ENCODE data around the gene FLOT1.

Gene FLOT1

DNA sequence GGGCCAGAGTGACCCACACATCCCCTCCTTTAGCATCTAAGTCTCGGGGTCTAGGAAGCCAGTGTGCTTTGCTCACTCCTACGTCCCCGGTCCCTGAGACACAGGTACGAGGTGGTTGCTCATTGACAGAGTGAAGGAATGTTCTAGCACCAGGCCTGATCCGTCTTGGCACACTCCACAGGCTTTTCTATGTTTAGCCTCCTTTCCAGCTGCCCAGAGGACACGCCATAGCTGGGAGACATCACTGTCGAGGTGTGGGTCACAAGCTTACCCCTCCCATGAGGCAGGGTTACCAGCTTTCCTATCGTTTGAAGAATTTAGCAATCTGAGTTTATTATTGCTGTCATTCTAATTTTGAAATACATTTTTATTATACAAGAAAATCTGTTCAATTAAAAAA is 32.2 kb upstream of the FLOT1 start:
- H3K79me2 ChIP-seq (ENCODE audit: control insufficient read depth, low read length), result no peaks in the 10 kb centered on the region
- H3K9me3 ChIP-seq (ENCODE audit: control insufficient read depth, insufficient read depth, low read length), result no peaks in the 10 kb centered on the region
- H3K27me3 ChIP-seq (ENCODE audit: control insufficient read depth, low read length), result peaks cover 11% of the 10 kb centered on the region
- no peak overlapping the region for H3K4me3 ChIP-seq (ENCODE audit: low read length)
- H3K36me3 ChIP-seq (ENCODE audit: control insufficient read depth, low read length), result no peaks in the 10 kb centered on the region
- no peaks in the 10 kb centered on the region for H3K9me2 ChIP-seq (replicated peaks; ENCODE audit: control insufficient read depth, low read length)
- H3F3A ChIP-seq (ENCODE audit: control insufficient read depth, insufficient read depth), result no peaks in the 10 kb centered on the region
- H3K27ac ChIP-seq (ENCODE audit: low read depth, low read length), result no peak overlapping the region
- H3K4me1 ChIP-seq (ENCODE audit: control insufficient read depth, low read length), result no peaks in the 10 kb centered on the region
- H4K20me1 ChIP-seq (ENCODE audit: control insufficient read depth, insufficient read depth, low read depth, low read length), result no peaks in the 10 kb centered on the region
- H3K4me2 ChIP-seq (ENCODE audit: low read length), result no peak overlapping the region
- no peak for TF ChIP-seq EZH2phosphoT487 (IDR thresholded peaks at IDR 0.05; ENCODE audit: borderline replicate concordance, low read length)
- TF ChIP-seq, protein P1, sequence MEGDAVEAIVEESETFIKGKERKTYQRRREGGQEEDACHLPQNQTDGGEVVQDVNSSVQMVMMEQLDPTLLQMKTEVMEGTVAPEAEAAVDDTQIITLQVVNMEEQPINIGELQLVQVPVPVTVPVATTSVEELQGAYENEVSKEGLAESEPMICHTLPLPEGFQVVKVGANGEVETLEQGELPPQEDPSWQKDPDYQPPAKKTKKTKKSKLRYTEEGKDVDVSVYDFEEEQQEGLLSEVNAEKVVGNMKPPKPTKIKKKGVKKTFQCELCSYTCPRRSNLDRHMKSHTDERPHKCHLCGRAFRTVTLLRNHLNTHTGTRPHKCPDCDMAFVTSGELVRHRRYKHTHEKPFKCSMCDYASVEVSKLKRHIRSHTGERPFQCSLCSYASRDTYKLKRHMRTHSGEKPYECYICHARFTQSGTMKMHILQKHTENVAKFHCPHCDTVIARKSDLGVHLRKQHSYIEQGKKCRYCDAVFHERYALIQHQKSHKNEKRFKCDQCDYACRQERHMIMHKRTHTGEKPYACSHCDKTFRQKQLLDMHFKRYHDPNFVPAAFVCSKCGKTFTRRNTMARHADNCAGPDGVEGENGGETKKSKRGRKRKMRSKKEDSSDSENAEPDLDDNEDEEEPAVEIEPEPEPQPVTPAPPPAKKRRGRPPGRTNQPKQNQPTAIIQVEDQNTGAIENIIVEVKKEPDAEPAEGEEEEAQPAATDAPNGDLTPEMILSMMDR (IDR thresholded peaks at IDR 0.05; ENCODE audit: low read depth, low read length, poor library complexity, severe bottlenecking), result no peak

DNA sequence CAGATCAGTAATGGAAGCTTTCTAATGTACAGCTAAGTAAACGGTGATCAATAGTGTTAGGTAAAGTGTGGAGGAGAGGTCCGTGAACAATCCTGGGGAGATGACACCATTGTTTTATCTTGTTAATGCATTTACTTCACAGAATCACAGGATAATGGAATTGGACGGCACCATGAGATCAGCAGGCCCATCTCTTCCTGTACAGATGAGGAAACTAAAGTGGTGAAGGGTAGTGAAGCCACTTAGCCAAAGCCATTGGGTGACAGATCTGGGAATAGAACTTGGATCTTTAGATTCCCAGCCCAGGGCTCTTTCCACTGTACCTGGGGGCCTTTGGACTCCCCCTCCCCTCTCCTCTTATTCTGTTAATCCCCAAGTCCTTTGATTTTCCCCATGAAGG is 28.1 kb upstream of the FLOT1 start:
- TF ChIP-seq, protein P1 (IDR thresholded peaks at IDR 0.05; ENCODE audit: low read depth, low read length, poor library complexity, severe bottlenecking), result no peak
- TF ChIP-seq EZH2phosphoT487 (IDR thresholded peaks at IDR 0.05; ENCODE audit: borderline replicate concordance, low read length), result no peak
- Histone ChIP-seq H3K4me1 (ENCODE audit: control insufficient read depth, low read length) (peaks cover 5% of the 10 kb centered on the region; the same call in 1 of the 2 replicates), H3K9me3 (ENCODE audit: control insufficient read depth, insufficient read depth, low read length) (no peaks in the 10 kb centered on the region), H3K79me2 (ENCODE audit: control insufficient read depth, low read length) (no peaks in the 10 kb centered on the region), H3K4me2 (ENCODE audit: low read length) (no peak overlapping the region), H3K36me3 (ENCODE audit: control insufficient read depth, low read length) (no peaks in the 10 kb centered on the region), H3K27ac (ENCODE audit: low read depth, low read length) (no peak overlapping the region), H3K4me3 (ENCODE audit: low read length) (no peak overlapping the region), H3K27me3 (ENCODE audit: control insufficient read depth, low read length) (peaks cover 15% of the 10 kb centered on the region), H3K9me2 (replicated peaks; ENCODE audit: control insufficient read depth, low read length) (no peaks in the 10 kb centered on the region), H3F3A (ENCODE audit: control insufficient read depth, insufficient read depth) (no peaks in the 10 kb centered on the region), H4K20me1 (ENCODE audit: control insufficient read depth, insufficient read depth, low read depth, low read length) (no peaks in the 10 kb centered on the region)

DNA sequence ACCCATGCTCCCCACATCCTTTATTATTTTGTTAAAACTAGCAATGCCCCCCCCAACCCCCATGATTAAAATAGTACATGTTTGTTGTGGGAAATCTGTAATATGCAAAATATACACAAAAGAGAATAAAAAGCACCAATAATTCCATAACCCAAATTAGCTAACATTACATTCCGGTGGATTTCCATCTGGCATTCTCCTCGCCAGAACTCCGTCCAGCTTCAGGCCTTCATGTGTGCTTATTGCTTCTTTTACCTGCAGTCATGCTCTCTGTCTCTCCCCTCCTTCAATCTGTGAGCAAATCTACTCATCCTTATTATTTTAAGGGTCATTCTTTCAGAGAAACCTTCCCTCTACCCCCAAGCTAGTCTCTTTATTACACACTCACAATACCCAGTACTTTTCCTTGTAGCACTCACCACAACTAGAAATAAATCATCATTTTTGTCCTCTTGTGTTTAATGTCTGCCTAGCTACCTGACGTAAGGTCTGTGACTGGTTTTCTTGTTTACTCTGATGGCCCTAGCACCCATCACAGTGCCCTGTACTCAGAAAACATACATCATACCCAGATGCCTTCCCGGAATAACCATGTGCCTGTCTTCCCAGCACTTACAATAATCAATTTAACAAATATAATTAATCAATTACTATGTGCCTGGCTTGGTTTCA is 27.5 kb upstream of the FLOT1 start:
- H3K4me2 ChIP-seq (ENCODE audit: low read length), result no peak overlapping the region
- TF ChIP-seq EZH2phosphoT487 (IDR thresholded peaks at IDR 0.05; ENCODE audit: borderline replicate concordance, low read length), result no peak
- TF ChIP-seq, protein P1 (IDR thresholded peaks at IDR 0.05; ENCODE audit: low read depth, low read length, poor library complexity, severe bottlenecking), result no peak
- H3K9me3 ChIP-seq (ENCODE audit: control insufficient read depth, insufficient read depth, low read length), result no peaks in the 10 kb centered on the region
- H4K20me1 ChIP-seq (ENCODE audit: control insufficient read depth, insufficient read depth, low read depth, low read length), result no peaks in the 10 kb centered on the region
- no peaks in the 10 kb centered on the region for H3F3A ChIP-seq (ENCODE audit: control insufficient read depth, insufficient read depth)
- H3K27ac ChIP-seq (ENCODE audit: low read depth, low read length), result no peak overlapping the region
- H3K4me3 ChIP-seq (ENCODE audit: low read length), result no peak overlapping the region
- H3K9me2 ChIP-seq (replicated peaks; ENCODE audit: control insufficient read depth, low read length), result no peaks in the 10 kb centered on the region
- peaks cover 5% of the 10 kb centered on the region; the same call in 1 of the 2 replicates for H3K4me1 ChIP-seq (ENCODE audit: control insufficient read depth, low read length)
- H3K79me2 ChIP-seq (ENCODE audit: control insufficient read depth, low read length), result no peaks in the 10 kb centered on the region
- H3K27me3 ChIP-seq (ENCODE audit: control insufficient read depth, low read length), result peaks cover 15% of the 10 kb centered on the region
- no peaks in the 10 kb centered on the region for H3K36me3 ChIP-seq (ENCODE audit: control insufficient read depth, low read length)
